IMR-90 (cell line): ENCODE results near the gene ITPRIP. TPM values are rescaled to one million over a fixed set of nuclear protein-coding genes. Genes with fewer than 3 reads are reported as not detected.
A peak's percentile ranks its signal among the peaks of the same experiment; 100 is the strongest.

Experiments
- ATAC-seq: fragments of 200-7000 bp; cut with Tn5 transposase; 2 replicates; pipeline ENCODE4 v1.9.1; 2020; ENCODE audit warnings: low read depth, mild to moderate bottlenecking, moderate library complexity
- BruUV-seq: library from RNA; stranded (reverse); fragments of 400-500 nt; replicated peaks from 2 replicates; lab custom pipeline; 2021; lab: Mats Ljungman, UMichigan
- CTCF ChIA-PET: fragments of 300-600 bp; formaldehyde crosslinking; extraction: SDS; loops from one replicate; lab custom pipeline; 2021; ENCODE audit warnings: antibody characterized with exemption; lab: Yijun Ruan, JAX
- POLR2A ChIA-PET: fragments of 300-600 bp; sonication (Branson Sonifier 250); formaldehyde crosslinking; loops from one replicate; lab custom pipeline; 2022; ENCODE audit warnings: antibody characterized with exemption; ENCODE audit not compliant: unreplicated experiment; lab: Charles Lee
- DNase-seq: peaks from one replicate; pipeline ENCODE4 v3.0.0; 2013
- H2AFZ ChIP-seq: replicated peaks from 2 replicates; pipeline ENCODE3; 2013; ENCODE audit warnings: low read length, mild to moderate bottlenecking; ENCODE audit not compliant: poor library complexity
- H2AK5ac ChIP-seq: 2 replicates; pipeline ENCODE4 v1.6.1; 2013; ENCODE audit warnings: low read depth, low read length, inconsistent platforms
- H2AK9ac ChIP-seq: replicated peaks from 2 replicates; pipeline ENCODE3; 2013; ENCODE audit warnings: mild to moderate bottlenecking, low read depth, low read length, moderate library complexity; ENCODE audit not compliant: poor library complexity
- H2BK120ac ChIP-seq: 2 replicates; pipeline ENCODE4 v1.6.1; 2013; ENCODE audit warnings: low read depth, low read length, inconsistent platforms
- H2BK15ac ChIP-seq: 3 replicates; pipeline ENCODE4 v1.6.1; 2013; ENCODE audit warnings: low read depth, low read length, inconsistent platforms
- H2BK20ac ChIP-seq: 2 replicates; pipeline ENCODE4 v1.6.1; 2013; ENCODE audit warnings: low read depth, mild to moderate bottlenecking, inconsistent platforms, low read length, moderate library complexity
- H2BK5ac ChIP-seq: 2 replicates; pipeline ENCODE4 v1.6.1; 2013; ENCODE audit warnings: mild to moderate bottlenecking, low read depth, low read length, inconsistent platforms; ENCODE audit not compliant: poor library complexity, severe bottlenecking
- H3K14ac ChIP-seq: replicated peaks from 2 replicates; pipeline ENCODE4 v1.6.1; 2013; ENCODE audit warnings: low read depth, low read length, inconsistent platforms
- H3K18ac ChIP-seq: 2 replicates; pipeline ENCODE4 v1.6.1; 2013; ENCODE audit warnings: low read depth, low read length, control low read depth
- H3K23ac ChIP-seq: 2 replicates; pipeline ENCODE4 v1.6.1; 2013; ENCODE audit warnings: low read depth, low read length, inconsistent platforms
- H3K27ac ChIP-seq: 2 replicates; pipeline ENCODE4 v1.5.1; 2013; ENCODE audit warnings: mild to moderate bottlenecking, control low read depth, low read length; ENCODE audit not compliant: insufficient read depth
- H3K27me3 ChIP-seq: 2 replicates; pipeline ENCODE4 v1.6.1; 2013; ENCODE audit warnings: low read length; ENCODE audit not compliant: control insufficient read depth, insufficient read depth
- H3K36me3 ChIP-seq: 2 replicates; pipeline ENCODE4 v1.6.1; 2013; ENCODE audit warnings: low read length, mixed read lengths; ENCODE audit not compliant: control insufficient read depth, insufficient read depth
- H3K4ac ChIP-seq: 2 replicates; pipeline ENCODE4 v1.6.1; 2013; ENCODE audit warnings: low read depth, low read length, inconsistent platforms
- H3K4me1 ChIP-seq: 2 replicates; pipeline ENCODE4 v1.6.1; 2013; ENCODE audit warnings: low read length, mixed read lengths; ENCODE audit not compliant: control insufficient read depth, insufficient read depth
- H3K4me2 ChIP-seq: 2 replicates; pipeline ENCODE4 v1.6.1; 2013; ENCODE audit warnings: low read depth, mild to moderate bottlenecking, control low read depth, low read length, moderate library complexity
- H3K4me3 ChIP-seq: 2 replicates; pipeline ENCODE4 v1.5.1; 2013; ENCODE audit warnings: low read depth, mild to moderate bottlenecking, control low read depth, low read length, moderate library complexity; ENCODE audit not compliant: insufficient read depth
- H3K56ac ChIP-seq: 2 replicates; pipeline ENCODE4 v1.6.1; 2013; ENCODE audit warnings: low read length, inconsistent platforms; ENCODE audit not compliant: insufficient read depth; ENCODE audit errors: extremely low read depth
- H3K79me1 ChIP-seq, 2 experiments: 2 replicates each; pipeline ENCODE4 v1.6.1; 2013; ENCODE audit warnings: low read length in 2 of 2, inconsistent platforms in 1 of 2, low read depth in 1 of 2
- H3K9ac ChIP-seq: 2 replicates; pipeline ENCODE4 v1.6.1; 2013; ENCODE audit warnings: low read depth, low read length, control low read depth
- H3K9me1 ChIP-seq: 2 replicates; pipeline ENCODE4 v1.6.1; 2013; ENCODE audit warnings: low read length, inconsistent platforms; ENCODE audit not compliant: insufficient read depth
- H3K9me3 ChIP-seq: 2 replicates; pipeline ENCODE4 v1.6.1; 2013; ENCODE audit warnings: low read length; ENCODE audit not compliant: control insufficient read depth, insufficient read depth
- H4K20me1 ChIP-seq: 2 replicates; pipeline ENCODE4 v1.6.1; 2013; ENCODE audit warnings: low read length, inconsistent platforms; ENCODE audit not compliant: insufficient read depth
- H4K5ac ChIP-seq: 2 replicates; pipeline ENCODE4 v1.6.1; 2013; ENCODE audit warnings: mild to moderate bottlenecking, low read depth, low read length, control low read depth
- H4K8ac ChIP-seq, 2 experiments: 2 replicates each; pipeline ENCODE4 v1.6.1; 2013; ENCODE audit warnings: low read depth in 2 of 2, low read length in 2 of 2, control low read depth in 1 of 2, inconsistent platforms in 1 of 2
- H4K91ac ChIP-seq: 2 replicates; pipeline ENCODE4 v1.6.1; 2013; ENCODE audit warnings: low read depth, low read length, inconsistent platforms; ENCODE audit not compliant: insufficient read depth
- BHLHE40 ChIP-seq: fragments of 150-350 bp; IDR thresholded peaks from 2 replicates; pipeline ENCODE4 v1.6.1; 2016; ENCODE audit warnings: mild to moderate bottlenecking, low read depth, low read length
- CEBPB ChIP-seq: IDR thresholded peaks from 2 replicates; pipeline ENCODE4 v1.6.1; 2012; ENCODE audit warnings: low read depth, low read length, improper control_type of control experiment
- CTCF ChIP-seq: conservative IDR thresholded peaks from 2 replicates; pipeline ENCODE4 v1.5.1; 2012; ENCODE audit warnings: mild to moderate bottlenecking, low read depth, low read length, improper control_type of control experiment
- FOS ChIP-seq: fragments of 150-350 bp; IDR thresholded peaks from 2 replicates; pipeline ENCODE4 v1.6.1; 2016; ENCODE audit warnings: low read depth, low read length
- MAFK ChIP-seq: IDR thresholded peaks from 2 replicates; pipeline ENCODE4 v1.6.1; 2012; ENCODE audit warnings: low read depth, low read length, improper control_type of control experiment
- MAZ ChIP-seq: IDR thresholded peaks from 2 replicates; pipeline ENCODE4 v1.6.1; 2012; ENCODE audit warnings: low read depth, mild to moderate bottlenecking, low read length, improper control_type of control experiment, moderate library complexity, borderline replicate concordance
- MXI1 ChIP-seq: IDR thresholded peaks from 2 replicates; pipeline ENCODE4 v1.6.1; 2012; ENCODE audit warnings: low read depth, mild to moderate bottlenecking, low read length, moderate library complexity, borderline replicate concordance
- NFE2L2 ChIP-seq: fragments of 150-350 bp; IDR thresholded peaks from 2 replicates; pipeline ENCODE4 v1.6.1; 2016; ENCODE audit warnings: low read depth, mild to moderate bottlenecking, low read length
- POLR2A ChIP-seq: IDR thresholded peaks from 2 replicates; pipeline ENCODE4 v1.6.1; 2012; ENCODE audit warnings: mild to moderate bottlenecking, low read depth, low read length
- RFX5 ChIP-seq: IDR thresholded peaks from 2 replicates; pipeline ENCODE4 v1.8.0; 2012; ENCODE audit warnings: low read depth, mild to moderate bottlenecking, low read length, moderate library complexity
- SMC3 ChIP-seq: fragments of 150-350 bp; IDR thresholded peaks from 2 replicates; pipeline ENCODE4 v1.6.1; 2016; ENCODE audit warnings: low read depth, mild to moderate bottlenecking, antibody characterized with exemption, low read length, moderate library complexity
- USF2 ChIP-seq: fragments of 150-350 bp; IDR thresholded peaks from 2 replicates; pipeline ENCODE4 v1.6.1; 2017; ENCODE audit warnings: mild to moderate bottlenecking, antibody characterized with exemption, low read length, low read depth
- WGBS, 2 experiments: methylation state at CpG; one replicate each; pipeline versions ENCODE4 v1.1.5 to v1.1.7; 2013; ENCODE audit warnings: missing lambda C conversion rate in 2 of 2; ENCODE audit not compliant: insufficient read length in 1 of 2; ENCODE audit errors: extremely low coverage in 2 of 2; 5-methylcytosine and 5-hydroxymethylcytosine counted together
- dilution Hi-C: fragments of 300-500 bp; cut with HindIII; formaldehyde crosslinking; loops from one replicate; pipeline ENCODE4 v1.14.3; 2018; ENCODE audit warnings: low sequenced_read_pairs; ENCODE audit not compliant: unreplicated experiment
- in situ Hi-C: fragments of 300-500 bp; cut with MboI; formaldehyde crosslinking; loops from 3 replicates; pipeline ENCODE4 v1.14.3; 2019; ENCODE audit warnings: low sequenced_read_pairs, inconsistent platforms, mixed read lengths
- intact Hi-C: fragments of 100-400 bp; cut with micrococcal nuclease; formaldehyde crosslinking; loops from 2 replicates; pipeline ENCODE4 v1.10.0; 2022
- polyA plus RNA-seq, 3 experiments: library from polyadenylated mRNA; depleted of rRNA; stranded (reverse); fragments of >200 nt; gene quantifications; 2 replicates each; pipeline ENCODE4 v1.2.3, GENCODE V29; 2012; ENCODE audit warnings: low replicate concordance in 1 of 3
- total RNA-seq: library from RNA; depleted of rRNA; stranded (reverse); fragments of >200 nt; gene quantifications from 2 replicates; pipeline ENCODE4 v1.2.3, GENCODE V29; 2012

ITPRIP gene
- total and polyA plus RNA-seq, 2 of the 4 experiments (the other 2 are of a cell fraction), result 7.5 to 31.9 TPM

GRCh38 chr10:104267721-104268404, 70.4 kb downstream of the ITPRIP start:
- no peak overlapping the region for H3K14ac ChIP-seq
- H2BK5ac ChIP-seq, result no peak overlapping the region
- DNase-seq (no peak), ATAC-seq (no peak)
- dilution Hi-C loops, result no loop called here
- CTCF ChIA-PET, result no interaction called here
- peak overlapping the region; percentile 46 to 67; a peak in 2 of 4 replicates for H4K8ac ChIP-seq
- H2BK20ac ChIP-seq, result no peak overlapping the region
- no peak overlapping the region for H3K27ac ChIP-seq
- H4K20me1 ChIP-seq, result peaks cover 12% of the 10 kb centered on the region; the same call in 1 of the 2 replicates
- no peaks in the 10 kb centered on the region for H3K9me3 ChIP-seq
- no peak overlapping the region for H4K91ac ChIP-seq
- H2AK5ac ChIP-seq, result no peak overlapping the region
- no peak overlapping the region for H3K18ac ChIP-seq
- H3K9ac ChIP-seq, result no peak overlapping the region
- H3K9me1 ChIP-seq, result no peaks in the 10 kb centered on the region
- H2AK9ac ChIP-seq, result no peak overlapping the region
- H3K36me3 ChIP-seq, result peaks cover 29% of the 10 kb centered on the region
- peak overlapping the region; percentile 76 for H3K4me2 ChIP-seq
- no CpG with 5 or more reads among the region's 14 CpGs for WGBS, 2 experiments
- no TSS peak for BruUV-seq
- no peak overlapping the region for H3K23ac ChIP-seq
- in situ Hi-C loops, result no loop called here
- POLR2A ChIA-PET, result no interaction called here
- no peak overlapping the region for H2BK15ac ChIP-seq
- H2AFZ ChIP-seq, result no peak overlapping the region
- H3K27me3 ChIP-seq, result no peaks in the 10 kb centered on the region
- H2BK120ac ChIP-seq, result no peak overlapping the region
- H4K5ac ChIP-seq, result no peak overlapping the region
- no peak overlapping the region for H3K56ac ChIP-seq
- H3K79me1 ChIP-seq, result peaks cover 0 to 32% of the 10 kb centered on the region in 2 experiments; a peak in 3 of 4 replicates
- TF ChIP-seq BHLHE40 (no peak), POLR2A (no peak), NFE2L2 (no peak), MXI1 (no peak), FOS (no peak), RFX5 (no peak), MAFK (no peak), MAZ (no peak), CTCF (no peak), USF2 (no peak), CEBPB (no peak), SMC3 (no peak)
- intact Hi-C loops, result no loop called here
- H3K4ac ChIP-seq, result no peak overlapping the region
- no peaks in the 10 kb centered on the region for H3K4me1 ChIP-seq
- peak overlapping the region; percentile 55; the same call in 1 of the 2 replicates for H3K4me3 ChIP-seq
